Testis (tissue), 2 donors: ENCODE measurements around the gene SHISA4.

Experiments
- CTCF ChIP-seq, 3 experiments: fragments of 450-650 bp in 2 of 3; fragments of 200-600 bp in 1 of 3; sonication (generic) in 1 of 3; IDR thresholded peaks; one replicate each; pipeline ENCODE4 v1.5.1; 2016 to 2019; ENCODE audit warnings: antibody characterized with exemption in 3 of 3, mild to moderate bottlenecking in 2 of 3, moderate library complexity in 1 of 3
- POLR2A ChIP-seq: fragments of 450-650 bp; IDR thresholded peaks from one replicate; pipeline ENCODE4 v1.6.1; 2017; ENCODE audit warnings: antibody characterized with exemption, mild to moderate bottlenecking, moderate library complexity

- TF ChIP-seq POLR2A, result no peak
- no peak for TF ChIP-seq CTCF (IDR thresholded peaks at IDR 0.05)
These were observed 5.8 kb downstream of the SHISA4 start for GRCh38 chr1:201894343-201895119.
